GM23338 (cell line): ENCODE results near the gene BCL2. TPM values are rescaled to one million over a fixed set of nuclear protein-coding genes. Genes with fewer than 3 reads are reported as not detected.

Experiments
- ATAC-seq: fragments of 200-7000 bp; cut with Tn5 transposase; 3 replicates; pipeline ENCODE4 v1.9.1; 2020
- DNase-seq: peaks from one replicate; pipeline ENCODE4 v3.0.0-alpha.2; 2015; ENCODE audit warnings: low spot score
- H2AFZ ChIP-seq: fragments of 200-600 bp; sonication (generic); 2 replicates; pipeline ENCODE4 v1.8.0; 2016; ENCODE audit warnings: antibody characterized with exemption, mild to moderate bottlenecking, moderate library complexity
- H3F3A ChIP-seq: fragments of 200-600 bp; sonication (generic); replicated peaks from 2 replicates; pipeline ENCODE4 v1.8.0; 2017; ENCODE audit warnings: antibody characterized with exemption, mixed run types, low read depth
- H3K27ac ChIP-seq: fragments of 200-600 bp; sonication (generic); 2 replicates; pipeline ENCODE4 v1.6.1; 2016; ENCODE audit warnings: low read depth
- H3K27me3 ChIP-seq: fragments of 200-600 bp; sonication (generic); 2 replicates; pipeline ENCODE4 v1.8.0; 2016; ENCODE audit warnings: mild to moderate bottlenecking, mixed run types, moderate library complexity; ENCODE audit not compliant: insufficient read depth
- H3K36me3 ChIP-seq: fragments of 200-600 bp; sonication (generic); 2 replicates; pipeline ENCODE4 v1.8.0; 2016; ENCODE audit warnings: mild to moderate bottlenecking; ENCODE audit not compliant: insufficient read depth
- H3K4me1 ChIP-seq: fragments of 200-600 bp; sonication (generic); 2 replicates; pipeline ENCODE4 v1.8.0; 2016; ENCODE audit warnings: mild to moderate bottlenecking, moderate library complexity; ENCODE audit not compliant: insufficient read depth
- H3K4me2 ChIP-seq: fragments of 200-600 bp; sonication (generic); 2 replicates; pipeline ENCODE4 v1.7.1; 2017; ENCODE audit warnings: mixed run types
- H3K4me3 ChIP-seq: fragments of 200-600 bp; sonication (generic); 2 replicates; pipeline ENCODE4 v1.6.1; 2016; ENCODE audit warnings: mixed run types
- H3K79me2 ChIP-seq: fragments of 200-600 bp; sonication (generic); replicated peaks from 2 replicates; pipeline ENCODE4 v1.8.0; 2017; ENCODE audit warnings: mild to moderate bottlenecking; ENCODE audit not compliant: insufficient read depth
- H3K9me2 ChIP-seq: fragments of 200-600 bp; sonication (generic); 2 replicates; pipeline ENCODE4 v1.8.0; 2017; ENCODE audit not compliant: insufficient read depth
- H4K20me1 ChIP-seq: fragments of 200-600 bp; sonication (generic); replicated peaks from 2 replicates; pipeline ENCODE4 v1.8.0; 2017; ENCODE audit warnings: mild to moderate bottlenecking; ENCODE audit not compliant: insufficient read depth
- H3K27ac Mint-ChIP-seq: 2 replicates; pipeline ENCODE4 v1.8.0; 2020; ENCODE audit warnings: inconsistent platforms, mild to moderate bottlenecking, moderate library complexity, mixed read lengths
- H3K27me3 Mint-ChIP-seq: 3 replicates; pipeline ENCODE4 v1.8.0; 2022; ENCODE audit warnings: low read depth, mild to moderate bottlenecking, moderate library complexity, mixed read lengths, inconsistent platforms; ENCODE audit not compliant: insufficient read depth, poor library complexity
- H3K36me3 Mint-ChIP-seq: 3 replicates; pipeline ENCODE4 v1.8.0; 2021; ENCODE audit warnings: low read depth, mild to moderate bottlenecking, inconsistent platforms, moderate library complexity, mixed read lengths
- H3K4me1 Mint-ChIP-seq: 3 replicates; pipeline ENCODE4 v1.8.0; 2020; ENCODE audit warnings: mild to moderate bottlenecking, inconsistent platforms, mixed read lengths
- H3K4me3 Mint-ChIP-seq: 3 replicates; pipeline ENCODE4 v1.8.0; 2021; ENCODE audit warnings: moderate library complexity, mild to moderate bottlenecking, inconsistent platforms, mixed read lengths
- H3K9me3 Mint-ChIP-seq: 3 replicates; pipeline ENCODE4 v1.8.0; 2020; ENCODE audit warnings: moderate library complexity, mild to moderate bottlenecking, inconsistent platforms, mixed read lengths
- CREB1 ChIP-seq: fragments of 250-450 bp; sonication (Bioruptor Pico); IDR thresholded peaks from 2 replicates; pipeline ENCODE4 v1.5.0; 2020; ENCODE audit warnings: low read depth, mild to moderate bottlenecking, moderate library complexity
- EZH2 ChIP-seq: fragments of 200-600 bp; sonication (generic); IDR thresholded peaks from one replicate; pipeline ENCODE4 v1.8.0; 2017; ENCODE audit warnings: antibody characterized with exemption, mild to moderate bottlenecking, low read depth; ENCODE audit not compliant: unreplicated experiment
- EZH2phosphoT487 ChIP-seq: fragments of 200-600 bp; sonication (generic); IDR thresholded peaks from one replicate; pipeline ENCODE4 v1.8.1; 2018; ENCODE audit warnings: antibody characterized with exemption; ENCODE audit not compliant: unreplicated experiment
- JUNB ChIP-seq: IDR thresholded peaks from one replicate; pipeline ENCODE4 v1.6.1; 2016; ENCODE audit warnings: antibody characterized with exemption; ENCODE audit not compliant: unreplicated experiment
- NANOG ChIP-seq: IDR thresholded peaks from 2 replicates; pipeline ENCODE4 v1.6.1; 2016; ENCODE audit warnings: antibody characterized with exemption, borderline replicate concordance
- POLR2AphosphoS5 ChIP-seq: IDR thresholded peaks from 2 replicates; pipeline ENCODE4 v1.6.1; 2016; ENCODE audit warnings: antibody characterized with exemption, low read depth
- REST ChIP-seq: IDR thresholded peaks from one replicate; pipeline ENCODE4 v1.6.1; 2018; ENCODE audit warnings: antibody characterized with exemption; ENCODE audit not compliant: unreplicated experiment
- STAT1 ChIP-seq: IDR thresholded peaks from one replicate; pipeline ENCODE4 v1.6.1; 2016; ENCODE audit warnings: antibody characterized with exemption; ENCODE audit not compliant: unreplicated experiment
- ZNF114 ChIP-seq: fragments of 250-450 bp; sonication (Bioruptor Pico); IDR thresholded peaks from 2 replicates; pipeline ENCODE4 v1.5.0; 2020; ENCODE audit warnings: mild to moderate bottlenecking, moderate library complexity
- ZNF331 ChIP-seq: fragments of 250-450 bp; sonication (Bioruptor Pico); IDR thresholded peaks from 2 replicates; pipeline ENCODE4 v1.5.0; 2020; ENCODE audit warnings: low read depth, mild to moderate bottlenecking, moderate library complexity
- ZNF462 ChIP-seq: fragments of 250-450 bp; sonication (Bioruptor Pico); IDR thresholded peaks from 2 replicates; pipeline ENCODE4 v1.5.0; 2020; ENCODE audit warnings: mild to moderate bottlenecking, moderate library complexity
- polyA plus RNA-seq: library from polyadenylated mRNA; unstranded; fragments of >200 nt; fragmentation: Nextera tagmentation; extraction: Ambion mirVana; gene quantifications from 2 replicates; pipeline ENCODE4 v1.2.1, GENCODE V29; 2016
- total RNA-seq: library from RNA; depleted of rRNA; stranded (reverse); fragments of >200 nt; shearing (Covaris generic); gene quantifications from 2 replicates; pipeline ENCODE4 v1.2.3, GENCODE V29; 2014
- TF ChIP-seq, protein P1 (sequence below): IDR thresholded peaks from 2 replicates; pipeline ENCODE4 v1.6.1; 2016; ENCODE audit warnings: antibody characterized with exemption
- TF ChIP-seq, protein P2 (sequence below), 2 experiments: fragments of 200-600 bp in 1 of 2; sonication (generic) in 1 of 2; conservative IDR thresholded peaks; 2 replicates each; pipeline versions ENCODE4 v1.5.1 to v1.6.1; 2016 to 2017; ENCODE audit warnings: antibody characterized with exemption in 2 of 2, low read depth in 2 of 2, mild to moderate bottlenecking in 2 of 2, moderate library complexity in 1 of 2

The BCL2 gene
- total and polyA plus RNA-seq, 2 experiments from 2014 or later = 1.2 to 4.0 TPM

GRCh38 chr18:63263444-63263843 is 56.1 kb downstream of the BCL2 start:
- Mint-ChIP-seq H3K27ac (no peak overlapping the region), H3K27me3 (peaks cover 2% of the 10 kb centered on the region), H3K36me3 (no peaks in the 10 kb centered on the region), H3K4me3 (no peak overlapping the region), H3K9me3 (no peaks in the 10 kb centered on the region), H3K4me1 (no peaks in the 10 kb centered on the region)
- H4K20me1 ChIP-seq = no peaks in the 10 kb centered on the region
- H3K4me3 ChIP-seq = no peak overlapping the region
- no peak overlapping the region for H3K27ac ChIP-seq
- no peaks in the 10 kb centered on the region for H3K9me2 ChIP-seq
- H3K27me3 ChIP-seq = no peaks in the 10 kb centered on the region
- no peaks in the 10 kb centered on the region for H3K79me2 ChIP-seq
- no peaks in the 10 kb centered on the region for H3K4me1 ChIP-seq
- H3K4me2 ChIP-seq = no peak overlapping the region
- no peak overlapping the region for H2AFZ ChIP-seq
- H3F3A ChIP-seq = no peaks in the 10 kb centered on the region
- TF ChIP-seq ZNF331 (no peak), ZNF114 (no peak), EZH2phosphoT487 (no peak), REST (no peak), EZH2 (no peak), STAT1 (no peak), ZNF462 (CRISPR knock-in tag) (no peak), NANOG (no peak), POLR2AphosphoS5 (no peak), CREB1 (CRISPR knock-in tag) (no peak), JUNB (no peak)
- TF ChIP-seq, protein P1, sequence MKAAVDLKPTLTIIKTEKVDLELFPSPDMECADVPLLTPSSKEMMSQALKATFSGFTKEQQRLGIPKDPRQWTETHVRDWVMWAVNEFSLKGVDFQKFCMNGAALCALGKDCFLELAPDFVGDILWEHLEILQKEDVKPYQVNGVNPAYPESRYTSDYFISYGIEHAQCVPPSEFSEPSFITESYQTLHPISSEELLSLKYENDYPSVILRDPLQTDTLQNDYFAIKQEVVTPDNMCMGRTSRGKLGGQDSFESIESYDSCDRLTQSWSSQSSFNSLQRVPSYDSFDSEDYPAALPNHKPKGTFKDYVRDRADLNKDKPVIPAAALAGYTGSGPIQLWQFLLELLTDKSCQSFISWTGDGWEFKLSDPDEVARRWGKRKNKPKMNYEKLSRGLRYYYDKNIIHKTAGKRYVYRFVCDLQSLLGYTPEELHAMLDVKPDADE = no peak
- TF ChIP-seq, protein P2, sequence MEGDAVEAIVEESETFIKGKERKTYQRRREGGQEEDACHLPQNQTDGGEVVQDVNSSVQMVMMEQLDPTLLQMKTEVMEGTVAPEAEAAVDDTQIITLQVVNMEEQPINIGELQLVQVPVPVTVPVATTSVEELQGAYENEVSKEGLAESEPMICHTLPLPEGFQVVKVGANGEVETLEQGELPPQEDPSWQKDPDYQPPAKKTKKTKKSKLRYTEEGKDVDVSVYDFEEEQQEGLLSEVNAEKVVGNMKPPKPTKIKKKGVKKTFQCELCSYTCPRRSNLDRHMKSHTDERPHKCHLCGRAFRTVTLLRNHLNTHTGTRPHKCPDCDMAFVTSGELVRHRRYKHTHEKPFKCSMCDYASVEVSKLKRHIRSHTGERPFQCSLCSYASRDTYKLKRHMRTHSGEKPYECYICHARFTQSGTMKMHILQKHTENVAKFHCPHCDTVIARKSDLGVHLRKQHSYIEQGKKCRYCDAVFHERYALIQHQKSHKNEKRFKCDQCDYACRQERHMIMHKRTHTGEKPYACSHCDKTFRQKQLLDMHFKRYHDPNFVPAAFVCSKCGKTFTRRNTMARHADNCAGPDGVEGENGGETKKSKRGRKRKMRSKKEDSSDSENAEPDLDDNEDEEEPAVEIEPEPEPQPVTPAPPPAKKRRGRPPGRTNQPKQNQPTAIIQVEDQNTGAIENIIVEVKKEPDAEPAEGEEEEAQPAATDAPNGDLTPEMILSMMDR (conservative IDR thresholded peaks at IDR 0.05; ENCODE audit: low read depth in 2 of 2) = no peak
- DNase-seq (no peak), ATAC-seq (no peak)
- no peaks in the 10 kb centered on the region for H3K36me3 ChIP-seq
